H9 (cell line): ENCODE results near the gene CHST13. TPM values are rescaled to one million over a fixed set of nuclear protein-coding genes. Genes with fewer than 3 reads are reported as not detected.

Experiments used
- DNase-seq: peaks from one replicate; pipeline ENCODE4 v3.0.0-alpha.2; 2017
- H2AFZ ChIP-seq: one replicate; pipeline ENCODE4 v1.6.1; 2013; ENCODE audit warnings: mild to moderate bottlenecking, low read length, control low read depth, moderate library complexity
- H2AK5ac ChIP-seq: 2 replicates; pipeline ENCODE4 v1.6.1; 2013; ENCODE audit warnings: low read length, control low read depth, mixed read lengths; ENCODE audit not compliant: insufficient read length
- H2BK120ac ChIP-seq: one replicate; pipeline ENCODE4 v1.6.1; 2013; ENCODE audit warnings: low read depth, mild to moderate bottlenecking, low read length, control low read depth, inconsistent platforms; ENCODE audit not compliant: poor library complexity, severe bottlenecking
- H2BK12ac ChIP-seq: 2 replicates; pipeline ENCODE4 v1.6.1; 2013; ENCODE audit warnings: low read length, control low read depth, mixed read lengths, low read depth; ENCODE audit not compliant: insufficient read length
- H2BK15ac ChIP-seq: 2 replicates; pipeline ENCODE4 v1.6.1; 2013; ENCODE audit warnings: low read depth, low read length, control low read depth
- H2BK20ac ChIP-seq: one replicate; pipeline ENCODE4 v1.6.1; 2013; ENCODE audit warnings: low read depth, mild to moderate bottlenecking, low read length, control low read depth, inconsistent platforms; ENCODE audit not compliant: poor library complexity, severe bottlenecking
- H2BK5ac ChIP-seq: 2 replicates; pipeline ENCODE4 v1.6.1; 2013; ENCODE audit warnings: low read length, control low read depth, mixed read lengths; ENCODE audit not compliant: insufficient read length
- H3K14ac ChIP-seq: 2 replicates; pipeline ENCODE4 v1.6.1; 2013; ENCODE audit warnings: low read length, control low read depth; ENCODE audit not compliant: insufficient read depth
- H3K18ac ChIP-seq: 2 replicates; pipeline ENCODE4 v1.6.1; 2013; ENCODE audit warnings: low read depth, mild to moderate bottlenecking, mixed read lengths, low read length, control low read depth; ENCODE audit not compliant: insufficient read length
- H3K23ac ChIP-seq: 2 replicates; pipeline ENCODE4 v1.6.1; 2013; ENCODE audit warnings: low read length, control low read depth, mixed read lengths, low read depth; ENCODE audit not compliant: insufficient read length
- H3K23me2 ChIP-seq: 2 replicates; pipeline ENCODE4 v1.6.1; 2013; ENCODE audit warnings: low read depth, mild to moderate bottlenecking, mixed read lengths, low read length, control low read depth; ENCODE audit not compliant: insufficient read length, poor library complexity, severe bottlenecking
- H3K27ac ChIP-seq: 2 replicates; pipeline ENCODE4 v1.5.1; 2013; ENCODE audit warnings: low read length, control low read depth, mixed read lengths, low read depth; ENCODE audit not compliant: insufficient read length
- H3K27me3 ChIP-seq: 2 replicates; pipeline ENCODE4 v1.6.1; 2013; ENCODE audit warnings: low read length, control low read depth, inconsistent platforms; ENCODE audit not compliant: insufficient read depth
- H3K4ac ChIP-seq: 2 replicates; pipeline ENCODE4 v1.6.1; 2013; ENCODE audit warnings: low read depth, mild to moderate bottlenecking, control low read depth, inconsistent platforms, low read length, moderate library complexity
- H3K4me1 ChIP-seq: 2 replicates; pipeline ENCODE4 v1.6.1; 2013; ENCODE audit warnings: low read length, control low read depth, inconsistent platforms; ENCODE audit not compliant: insufficient read depth
- H3K4me2 ChIP-seq: 2 replicates; pipeline ENCODE4 v1.6.1; 2013; ENCODE audit warnings: low read length, control low read depth, mixed read lengths; ENCODE audit not compliant: insufficient read length, insufficient read depth
- H3K56ac ChIP-seq: 2 replicates; pipeline ENCODE4 v1.6.1; 2013; ENCODE audit warnings: low read depth, mild to moderate bottlenecking, mixed read lengths, low read length, control low read depth; ENCODE audit not compliant: insufficient read length
- H3K79me1 ChIP-seq: 2 replicates; pipeline ENCODE4 v1.6.1; 2013; ENCODE audit warnings: low read depth, mild to moderate bottlenecking, moderate library complexity, low read length, control low read depth, inconsistent platforms; ENCODE audit not compliant: insufficient read depth, poor library complexity, severe bottlenecking
- H3K79me2 ChIP-seq: 2 replicates; pipeline ENCODE4 v1.6.1; 2013; ENCODE audit warnings: low read length, control low read depth, inconsistent platforms; ENCODE audit not compliant: insufficient read depth
- H3K9ac ChIP-seq: 2 replicates; pipeline ENCODE4 v1.6.1; 2013; ENCODE audit warnings: low read length, control low read depth, mixed read lengths; ENCODE audit not compliant: insufficient read length; ENCODE audit errors: extremely low read depth
- H3K9me3 ChIP-seq: one replicate; pipeline ENCODE4 v1.6.1; 2013; ENCODE audit warnings: low read depth, low read length, inconsistent platforms; ENCODE audit not compliant: control insufficient read depth
- H3T11ph ChIP-seq: one replicate; pipeline ENCODE4 v1.6.1; 2013; ENCODE audit warnings: mild to moderate bottlenecking, low read length, control low read depth, inconsistent platforms
- H4K20me1 ChIP-seq: one replicate; pipeline ENCODE4 v1.6.1; 2013; ENCODE audit not compliant: control insufficient read depth, insufficient read length, insufficient read depth
- H4K5ac ChIP-seq: 2 replicates; pipeline ENCODE4 v1.6.1; 2013; ENCODE audit warnings: low read depth, mild to moderate bottlenecking, mixed read lengths, low read length, control low read depth; ENCODE audit not compliant: insufficient read length
- H4K8ac ChIP-seq: replicated peaks from 2 replicates; pipeline ENCODE4 v1.6.1; 2013; ENCODE audit warnings: low read length, control low read depth, mixed read lengths, low read depth; ENCODE audit not compliant: insufficient read length
- H4K91ac ChIP-seq: 2 replicates; pipeline ENCODE4 v1.6.1; 2013; ENCODE audit warnings: low read depth, mild to moderate bottlenecking, moderate library complexity, mixed read lengths, low read length, control low read depth; ENCODE audit not compliant: insufficient read length
- H3K27ac Mint-ChIP-seq, 3 experiments: 2 replicates in 2 of 3; 3 replicates in 1 of 3; pipeline ENCODE4 v1.8.0; 2020 to 2021; ENCODE audit warnings: mixed read lengths in 3 of 3, mild to moderate bottlenecking in 1 of 3, moderate library complexity in 1 of 3
- H3K27me3 Mint-ChIP-seq: 2 replicates; pipeline ENCODE4 v1.8.0; 2021; ENCODE audit warnings: low read depth, mild to moderate bottlenecking, moderate library complexity, mixed read lengths
- H3K36me3 Mint-ChIP-seq, 3 experiments: 2 replicates in 2 of 3; 3 replicates in 1 of 3; pipeline ENCODE4 v1.8.0; 2020 to 2021; ENCODE audit warnings: low read depth in 3 of 3, mixed read lengths in 3 of 3; ENCODE audit not compliant: insufficient read depth in 1 of 3
- H3K4me1 Mint-ChIP-seq, 2 experiments: 2 replicates each; pipeline ENCODE4 v1.8.0; 2020; ENCODE audit warnings: mixed read lengths in 2 of 2
- H3K4me3 Mint-ChIP-seq, 2 experiments: 2 replicates in 1 of 2; 3 replicates in 1 of 2; pipeline ENCODE4 v1.8.0; 2020 to 2021; ENCODE audit warnings: mild to moderate bottlenecking in 2 of 2, mixed read lengths in 2 of 2, moderate library complexity in 1 of 2
- H3K9me3 Mint-ChIP-seq, 2 experiments: 2 replicates in 1 of 2; 3 replicates in 1 of 2; pipeline ENCODE4 v1.8.0; 2020; ENCODE audit warnings: mild to moderate bottlenecking in 2 of 2, mixed read lengths in 2 of 2, moderate library complexity in 1 of 2
- WGBS: extraction: QIAGEN DNeasy Blood & Tissue Kit; methylation state at CpG from one replicate; pipeline ENCODE4 v1.1.7; 2013; ENCODE audit warnings: missing lambda C conversion rate, low lambda C conversion rate, mixed read lengths; ENCODE audit not compliant: insufficient read length; ENCODE audit errors: extremely low coverage; 5-methylcytosine and 5-hydroxymethylcytosine counted together
- total RNA-seq: library from RNA; stranded (reverse); gene quantifications from 2 replicates; pipeline ENCODE4 v1.2.1, GENCODE V29; 2021
- TF ChIP-seq, protein P1 (sequence below): fragments of 200-600 bp; sonication (generic); conservative IDR thresholded peaks from 3 replicates; pipeline ENCODE4 v1.8.0; 2021; ENCODE audit warnings: antibody characterized with exemption, mild to moderate bottlenecking

CHST13 gene
- total RNA-seq, 1 experiment from 2014 or later: 0.85 TPM

DNA sequence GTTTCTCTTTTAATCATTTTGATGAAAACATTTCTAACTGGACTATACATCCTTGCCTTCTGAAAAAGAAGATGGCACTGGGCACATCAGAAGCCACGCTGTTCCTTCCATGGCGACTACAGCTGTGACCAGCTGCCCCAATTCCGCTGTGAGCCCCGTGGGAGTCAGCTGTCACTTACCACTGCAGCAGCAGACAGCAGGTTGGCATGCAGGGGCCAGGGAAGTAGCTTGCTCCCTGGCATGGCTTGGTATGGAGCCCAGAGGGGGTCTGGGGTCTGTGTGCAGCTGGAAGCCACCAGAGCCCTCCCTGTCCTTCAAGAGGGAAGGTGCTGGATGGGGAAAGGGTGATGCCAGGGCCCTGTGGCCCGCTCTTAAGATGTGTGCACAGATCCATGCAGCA, 43.7 kb upstream of the CHST13 start:
- TF ChIP-seq, protein P1, sequence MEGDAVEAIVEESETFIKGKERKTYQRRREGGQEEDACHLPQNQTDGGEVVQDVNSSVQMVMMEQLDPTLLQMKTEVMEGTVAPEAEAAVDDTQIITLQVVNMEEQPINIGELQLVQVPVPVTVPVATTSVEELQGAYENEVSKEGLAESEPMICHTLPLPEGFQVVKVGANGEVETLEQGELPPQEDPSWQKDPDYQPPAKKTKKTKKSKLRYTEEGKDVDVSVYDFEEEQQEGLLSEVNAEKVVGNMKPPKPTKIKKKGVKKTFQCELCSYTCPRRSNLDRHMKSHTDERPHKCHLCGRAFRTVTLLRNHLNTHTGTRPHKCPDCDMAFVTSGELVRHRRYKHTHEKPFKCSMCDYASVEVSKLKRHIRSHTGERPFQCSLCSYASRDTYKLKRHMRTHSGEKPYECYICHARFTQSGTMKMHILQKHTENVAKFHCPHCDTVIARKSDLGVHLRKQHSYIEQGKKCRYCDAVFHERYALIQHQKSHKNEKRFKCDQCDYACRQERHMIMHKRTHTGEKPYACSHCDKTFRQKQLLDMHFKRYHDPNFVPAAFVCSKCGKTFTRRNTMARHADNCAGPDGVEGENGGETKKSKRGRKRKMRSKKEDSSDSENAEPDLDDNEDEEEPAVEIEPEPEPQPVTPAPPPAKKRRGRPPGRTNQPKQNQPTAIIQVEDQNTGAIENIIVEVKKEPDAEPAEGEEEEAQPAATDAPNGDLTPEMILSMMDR: no peak
- peaks cover 10% of the 10 kb centered on the region; the same call in 1 of the 2 replicates for H3K4me1 ChIP-seq

More for the DNA sequence above, 43.7 kb upstream of the CHST13 start:
- Histone ChIP-seq H3K27ac (no peak overlapping the region), H3K79me2 (no peaks in the 10 kb centered on the region), H3K56ac (no peak overlapping the region), H2AK5ac (no peak overlapping the region), H3K4ac (no peak overlapping the region), H3K9ac (no peak overlapping the region), H4K20me1 (no peaks in the 10 kb centered on the region), H3K9me3 (no peaks in the 10 kb centered on the region), H2BK15ac (no peak overlapping the region), H2BK12ac (no peak overlapping the region), H3K4me2 (no peak overlapping the region), H3K23me2 (peaks cover 4% of the 10 kb centered on the region), H2BK20ac (no peak overlapping the region), H3K18ac (no peak overlapping the region), H3K79me1 (no peaks in the 10 kb centered on the region), H4K8ac (no peak overlapping the region), H3T11ph (no peak overlapping the region), H2BK120ac (no peak overlapping the region), H4K91ac (no peak overlapping the region), H4K5ac (no peak overlapping the region), H3K14ac (no peak overlapping the region), H3K23ac (no peak overlapping the region), H2BK5ac (no peak overlapping the region), H2AFZ (no peak overlapping the region), H3K27me3 (no peaks in the 10 kb centered on the region)
- no peak for DNase-seq
- Mint-ChIP-seq H3K4me3 (no peak overlapping the region), H3K27ac (0 out of 7 replicates have a peak overlapping the region, but pooled peaks of 1 of the 3 experiments have one; percentile 18), H3K27me3 (peaks cover 5% of the 10 kb centered on the region), H3K9me3 (no peaks in the 10 kb centered on the region; a peak in 2 of 5 replicates), H3K4me1 (peaks cover 25 to 31% of the 10 kb centered on the region in 2 experiments), H3K36me3 (no peaks in the 10 kb centered on the region; a peak in 1 of 7 replicates)
- no CpG with 5 or more reads among the region's 5 CpGs for WGBS
